Measurements from ENCODE around the gene MYL6.

DNA sequence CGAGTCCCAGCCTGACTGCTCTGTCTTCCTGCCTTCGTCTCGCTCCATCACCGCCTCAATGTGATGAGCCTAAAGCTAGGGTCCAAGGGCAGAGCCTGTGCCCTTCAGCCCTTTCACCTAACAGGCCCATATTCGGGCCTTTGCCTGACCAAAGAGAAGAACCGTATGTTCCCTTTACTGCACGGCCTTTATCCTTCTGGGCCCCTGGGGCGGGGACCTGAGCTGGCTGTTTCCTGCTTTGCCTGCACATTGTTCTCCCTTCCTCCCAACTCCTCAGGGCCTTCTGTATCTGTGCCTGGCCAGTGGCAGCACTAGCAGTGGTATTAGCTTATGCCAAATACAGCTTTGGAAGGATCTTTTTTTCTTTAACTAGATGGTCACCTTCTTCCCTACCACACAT, 14.3 kb upstream of the MYL6 start:
- TF ChIP-seq SP1 (CRISPR knock-in tag; conservative IDR thresholded peaks at IDR 0.05) = no peak
- TF ChIP-seq, protein P1, sequence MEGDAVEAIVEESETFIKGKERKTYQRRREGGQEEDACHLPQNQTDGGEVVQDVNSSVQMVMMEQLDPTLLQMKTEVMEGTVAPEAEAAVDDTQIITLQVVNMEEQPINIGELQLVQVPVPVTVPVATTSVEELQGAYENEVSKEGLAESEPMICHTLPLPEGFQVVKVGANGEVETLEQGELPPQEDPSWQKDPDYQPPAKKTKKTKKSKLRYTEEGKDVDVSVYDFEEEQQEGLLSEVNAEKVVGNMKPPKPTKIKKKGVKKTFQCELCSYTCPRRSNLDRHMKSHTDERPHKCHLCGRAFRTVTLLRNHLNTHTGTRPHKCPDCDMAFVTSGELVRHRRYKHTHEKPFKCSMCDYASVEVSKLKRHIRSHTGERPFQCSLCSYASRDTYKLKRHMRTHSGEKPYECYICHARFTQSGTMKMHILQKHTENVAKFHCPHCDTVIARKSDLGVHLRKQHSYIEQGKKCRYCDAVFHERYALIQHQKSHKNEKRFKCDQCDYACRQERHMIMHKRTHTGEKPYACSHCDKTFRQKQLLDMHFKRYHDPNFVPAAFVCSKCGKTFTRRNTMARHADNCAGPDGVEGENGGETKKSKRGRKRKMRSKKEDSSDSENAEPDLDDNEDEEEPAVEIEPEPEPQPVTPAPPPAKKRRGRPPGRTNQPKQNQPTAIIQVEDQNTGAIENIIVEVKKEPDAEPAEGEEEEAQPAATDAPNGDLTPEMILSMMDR (IDR thresholded peaks at IDR 0.05) = no peak
- no peak for TF ChIP-seq SMAD4 (CRISPR knock-in tag; IDR thresholded peaks at IDR 0.05)
- TF ChIP-seq, protein P2, sequence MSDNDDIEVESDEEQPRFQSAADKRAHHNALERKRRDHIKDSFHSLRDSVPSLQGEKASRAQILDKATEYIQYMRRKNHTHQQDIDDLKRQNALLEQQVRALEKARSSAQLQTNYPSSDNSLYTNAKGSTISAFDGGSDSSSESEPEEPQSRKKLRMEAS (CRISPR knock-in tag; IDR thresholded peaks at IDR 0.05) = no peak
- TF ChIP-seq HMGA2 (CRISPR knock-in tag; IDR thresholded peaks at IDR 0.05) = no peak
- TF ChIP-seq, protein P3, sequence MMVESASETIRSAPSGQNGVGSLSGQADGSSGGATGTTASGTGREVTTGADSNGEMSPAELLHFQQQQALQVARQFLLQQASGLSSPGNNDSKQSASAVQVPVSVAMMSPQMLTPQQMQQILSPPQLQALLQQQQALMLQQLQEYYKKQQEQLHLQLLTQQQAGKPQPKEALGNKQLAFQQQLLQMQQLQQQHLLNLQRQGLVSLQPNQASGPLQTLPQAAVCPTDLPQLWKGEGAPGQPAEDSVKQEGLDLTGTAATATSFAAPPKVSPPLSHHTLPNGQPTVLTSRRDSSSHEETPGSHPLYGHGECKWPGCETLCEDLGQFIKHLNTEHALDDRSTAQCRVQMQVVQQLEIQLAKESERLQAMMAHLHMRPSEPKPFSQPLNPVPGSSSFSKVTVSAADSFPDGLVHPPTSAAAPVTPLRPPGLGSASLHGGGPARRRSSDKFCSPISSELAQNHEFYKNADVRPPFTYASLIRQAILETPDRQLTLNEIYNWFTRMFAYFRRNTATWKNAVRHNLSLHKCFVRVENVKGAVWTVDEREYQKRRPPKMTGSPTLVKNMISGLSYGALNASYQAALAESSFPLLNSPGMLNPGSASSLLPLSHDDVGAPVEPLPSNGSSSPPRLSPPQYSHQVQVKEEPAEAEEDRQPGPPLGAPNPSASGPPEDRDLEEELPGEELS (CRISPR knock-in tag; IDR thresholded peaks at IDR 0.05) = no peak
- no peak for TF ChIP-seq ETV6 (CRISPR knock-in tag; IDR thresholded peaks at IDR 0.05)
- TF ChIP-seq, protein P4, sequence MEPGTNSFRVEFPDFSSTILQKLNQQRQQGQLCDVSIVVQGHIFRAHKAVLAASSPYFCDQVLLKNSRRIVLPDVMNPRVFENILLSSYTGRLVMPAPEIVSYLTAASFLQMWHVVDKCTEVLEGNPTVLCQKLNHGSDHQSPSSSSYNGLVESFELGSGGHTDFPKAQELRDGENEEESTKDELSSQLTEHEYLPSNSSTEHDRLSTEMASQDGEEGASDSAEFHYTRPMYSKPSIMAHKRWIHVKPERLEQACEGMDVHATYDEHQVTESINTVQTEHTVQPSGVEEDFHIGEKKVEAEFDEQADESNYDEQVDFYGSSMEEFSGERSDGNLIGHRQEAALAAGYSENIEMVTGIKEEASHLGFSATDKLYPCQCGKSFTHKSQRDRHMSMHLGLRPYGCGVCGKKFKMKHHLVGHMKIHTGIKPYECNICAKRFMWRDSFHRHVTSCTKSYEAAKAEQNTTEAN (CRISPR knock-in tag; IDR thresholded peaks at IDR 0.05) = no peak
- TF ChIP-seq, protein P5, sequence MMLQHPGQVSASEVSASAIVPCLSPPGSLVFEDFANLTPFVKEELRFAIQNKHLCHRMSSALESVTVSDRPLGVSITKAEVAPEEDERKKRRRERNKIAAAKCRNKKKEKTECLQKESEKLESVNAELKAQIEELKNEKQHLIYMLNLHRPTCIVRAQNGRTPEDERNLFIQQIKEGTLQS (CRISPR knock-in tag; conservative IDR thresholded peaks at IDR 0.05) = no peak
- TF ChIP-seq, protein P6, sequence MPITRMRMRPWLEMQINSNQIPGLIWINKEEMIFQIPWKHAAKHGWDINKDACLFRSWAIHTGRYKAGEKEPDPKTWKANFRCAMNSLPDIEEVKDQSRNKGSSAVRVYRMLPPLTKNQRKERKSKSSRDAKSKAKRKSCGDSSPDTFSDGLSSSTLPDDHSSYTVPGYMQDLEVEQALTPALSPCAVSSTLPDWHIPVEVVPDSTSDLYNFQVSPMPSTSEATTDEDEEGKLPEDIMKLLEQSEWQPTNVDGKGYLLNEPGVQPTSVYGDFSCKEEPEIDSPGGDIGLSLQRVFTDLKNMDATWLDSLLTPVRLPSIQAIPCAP (CRISPR knock-in tag; IDR thresholded peaks at IDR 0.05) = no peak
- TF ChIP-seq NR2C2 (CRISPR knock-in tag; IDR thresholded peaks at IDR 0.05) = no peak
- TF ChIP-seq ZNF423 (CRISPR knock-in tag; IDR thresholded peaks at IDR 0.05) = no peak
- TF ChIP-seq, protein P7, sequence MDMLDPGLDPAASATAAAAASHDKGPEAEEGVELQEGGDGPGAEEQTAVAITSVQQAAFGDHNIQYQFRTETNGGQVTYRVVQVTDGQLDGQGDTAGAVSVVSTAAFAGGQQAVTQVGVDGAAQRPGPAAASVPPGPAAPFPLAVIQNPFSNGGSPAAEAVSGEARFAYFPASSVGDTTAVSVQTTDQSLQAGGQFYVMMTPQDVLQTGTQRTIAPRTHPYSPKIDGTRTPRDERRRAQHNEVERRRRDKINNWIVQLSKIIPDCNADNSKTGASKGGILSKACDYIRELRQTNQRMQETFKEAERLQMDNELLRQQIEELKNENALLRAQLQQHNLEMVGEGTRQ (CRISPR knock-in tag; IDR thresholded peaks at IDR 0.05) = no peak
